H1 (cell line): Measurements from ENCODE around the gene CFHR5. TPM values are rescaled to one million over a fixed set of nuclear protein-coding genes. Genes with fewer than 3 reads are reported as not detected.
A peak's percentile ranks its signal among the peaks of the same experiment; 100 is the strongest.

Source experiments
- ATF2 ChIP-seq: IDR thresholded peaks from 2 replicates; pipeline ENCODE4 v1.6.1; 2012; ENCODE audit warnings: low read length, inconsistent platforms
- BCL11A ChIP-seq, 2 experiments: IDR thresholded peaks; one replicate each; pipeline ENCODE4 v1.6.1; 2011; ENCODE audit warnings: low read depth in 2 of 2, low read length in 2 of 2, mild to moderate bottlenecking in 2 of 2
- CEBPB ChIP-seq: IDR thresholded peaks from 2 replicates; pipeline ENCODE4 v1.6.1; 2012; ENCODE audit warnings: low read depth, low read length
- E2F6 ChIP-seq: IDR thresholded peaks from 2 replicates; pipeline ENCODE4 v1.6.1; 2012; ENCODE audit warnings: inconsistent platforms
- EGR1 ChIP-seq: IDR thresholded peaks from 2 replicates; pipeline ENCODE4 v1.6.1; 2011; ENCODE audit warnings: low read depth, low read length, borderline replicate concordance
- FOSL1 ChIP-seq: IDR thresholded peaks from 2 replicates; pipeline ENCODE4 v1.6.1; 2011; ENCODE audit warnings: mild to moderate bottlenecking, low read depth, low read length, moderate library complexity; ENCODE audit not compliant: insufficient read depth
- GABPA ChIP-seq: IDR thresholded peaks from 2 replicates; pipeline ENCODE4 v1.6.1; 2011; ENCODE audit warnings: mild to moderate bottlenecking, low read length, moderate library complexity, borderline replicate concordance; ENCODE audit not compliant: insufficient read depth
- GTF2F1 ChIP-seq: IDR thresholded peaks from 2 replicates; pipeline ENCODE4 v1.6.1; 2012; ENCODE audit warnings: low read depth, low read length, improper control_type of control experiment, borderline replicate concordance
- JUN ChIP-seq: IDR thresholded peaks from 2 replicates; pipeline ENCODE4 v1.6.1; 2011; ENCODE audit warnings: low read depth, mild to moderate bottlenecking, improper control_type of control experiment, low read length
- JUND ChIP-seq: IDR thresholded peaks from 2 replicates; pipeline ENCODE4 v1.6.1; 2011; ENCODE audit warnings: mild to moderate bottlenecking, improper control_type of control experiment, low read length
- KDM5A ChIP-seq: fragments of 200-600 bp; IDR thresholded peaks from 2 replicates; pipeline ENCODE4 v1.7.1; 2012; ENCODE audit warnings: mild to moderate bottlenecking, low read length, inconsistent platforms, mixed read lengths
- POU5F1 ChIP-seq: IDR thresholded peaks from 2 replicates; pipeline ENCODE4 v1.6.1; 2011; ENCODE audit warnings: low read depth, mild to moderate bottlenecking, low read length, moderate library complexity
- SAP30 ChIP-seq: fragments of 300-600 bp; sonication (generic); IDR thresholded peaks from 2 replicates; pipeline ENCODE4 v1.7.1; 2012; ENCODE audit warnings: low read length, moderate library complexity, mild to moderate bottlenecking, inconsistent platforms; ENCODE audit not compliant: insufficient read depth, insufficient replicate concordance
- SP1 ChIP-seq: IDR thresholded peaks from 2 replicates; pipeline ENCODE4 v1.6.1; 2011; ENCODE audit warnings: low read depth, low read length
- SRF ChIP-seq: IDR thresholded peaks from 2 replicates; pipeline ENCODE4 v1.6.1; 2011; ENCODE audit warnings: mild to moderate bottlenecking, low read depth, low read length, moderate library complexity
- TAF1 ChIP-seq: IDR thresholded peaks from 2 replicates; pipeline ENCODE4 v1.6.1; 2011; ENCODE audit warnings: mild to moderate bottlenecking, low read depth, low read length
- ZNF274 ChIP-seq: IDR thresholded peaks from 2 replicates; pipeline ENCODE4 v1.7.0; 2012; ENCODE audit warnings: low read length, borderline replicate concordance; ENCODE audit errors: extremely low read depth
- polyA plus RNA-seq, 7 experiments: library from polyadenylated mRNA; depleted of rRNA in 3 of 7; stranded (reverse) in 5 of 7; unstranded in 2 of 7; fragments of >200 nt in 5 of 7; fragments of 200-250 nt in 2 of 7; gene quantifications; 1 replicate in 5 of 7; 2 replicates in 1 of 7; 4 replicates in 1 of 7; pipeline versions ENCODE4 v1.2.1 to v1.2.3, GENCODE V29; 2011 to 2013; ENCODE audit warnings: missing spikeins in 2 of 7, mixed read lengths in 2 of 7
- total RNA-seq: library from RNA; stranded (reverse); fragmentation: NEBNext Ultra II Directional; extraction: Animal tissue kit (Norgen Biotek cat#: 25700); gene quantifications from 2 replicates; pipeline ENCODE4 v1.2.1, GENCODE V29; 2021

Gene CFHR5
- total and polyA plus RNA-seq, 2 of the 8 experiments (the other 6 are each of a cell fraction or from before 2014, with no cell fraction given) = not detected

- TF ChIP-seq ATF2 = no peak
- TF ChIP-seq GTF2F1 = no peak
- TF ChIP-seq GABPA = no peak
- TF ChIP-seq FOSL1 = no peak
- no peak for TF ChIP-seq BCL11A (IDR thresholded peaks at IDR 0.05; ENCODE audit: low read depth in 2 of 2, low read length in 2 of 2)
- no peak for TF ChIP-seq EGR1
- TF ChIP-seq ZNF274 = no peak
- no peak for TF ChIP-seq SRF
- 0 out of 2 replicates have a peak, but pooled peaks have one; percentile 9 for TF ChIP-seq POU5F1
- no peak for TF ChIP-seq TAF1
- TF ChIP-seq SAP30 = no peak
- no peak for TF ChIP-seq JUN
- no peak for TF ChIP-seq KDM5A
- 0 out of 2 replicates have a peak, but pooled peaks have one; percentile 24 for TF ChIP-seq E2F6
- TF ChIP-seq SP1 = no peak
- TF ChIP-seq JUND = no peak
- peak; percentile 89 for TF ChIP-seq CEBPB
Measured at GRCh38 chr1:197021716-197022115, 44.4 kb downstream of the CFHR5 start (continued).
